GM12892 (cell line): Measurements from ENCODE around the gene WDTC1.

Experiments used
- POLR2A ChIP-seq: IDR thresholded peaks from 2 replicates; pipeline ENCODE4 v1.6.1; 2011; ENCODE audit warnings: low read depth, low read length, control low read depth
- POLR2AphosphoS5 ChIP-seq: IDR thresholded peaks from 2 replicates; pipeline ENCODE4 v1.6.1; 2011; ENCODE audit warnings: low read depth, low read length, control low read depth

GRCh38 chr1:27233667-27234048 is 774 bp upstream of the WDTC1 start:
- no peak for TF ChIP-seq POLR2AphosphoS5
- no peak for TF ChIP-seq POLR2A
